ENCODE results near the gene HYAL3. TPM values are rescaled to one million over a fixed set of nuclear protein-coding genes. Genes with fewer than 3 reads are reported as not detected.

HYAL3 gene
- total and polyA plus RNA-seq, 2 of the 13 experiments (the other 11 are each of a cell fraction or from before 2014, with no cell fraction given), result 5.5 to 10.4 TPM

DNA sequence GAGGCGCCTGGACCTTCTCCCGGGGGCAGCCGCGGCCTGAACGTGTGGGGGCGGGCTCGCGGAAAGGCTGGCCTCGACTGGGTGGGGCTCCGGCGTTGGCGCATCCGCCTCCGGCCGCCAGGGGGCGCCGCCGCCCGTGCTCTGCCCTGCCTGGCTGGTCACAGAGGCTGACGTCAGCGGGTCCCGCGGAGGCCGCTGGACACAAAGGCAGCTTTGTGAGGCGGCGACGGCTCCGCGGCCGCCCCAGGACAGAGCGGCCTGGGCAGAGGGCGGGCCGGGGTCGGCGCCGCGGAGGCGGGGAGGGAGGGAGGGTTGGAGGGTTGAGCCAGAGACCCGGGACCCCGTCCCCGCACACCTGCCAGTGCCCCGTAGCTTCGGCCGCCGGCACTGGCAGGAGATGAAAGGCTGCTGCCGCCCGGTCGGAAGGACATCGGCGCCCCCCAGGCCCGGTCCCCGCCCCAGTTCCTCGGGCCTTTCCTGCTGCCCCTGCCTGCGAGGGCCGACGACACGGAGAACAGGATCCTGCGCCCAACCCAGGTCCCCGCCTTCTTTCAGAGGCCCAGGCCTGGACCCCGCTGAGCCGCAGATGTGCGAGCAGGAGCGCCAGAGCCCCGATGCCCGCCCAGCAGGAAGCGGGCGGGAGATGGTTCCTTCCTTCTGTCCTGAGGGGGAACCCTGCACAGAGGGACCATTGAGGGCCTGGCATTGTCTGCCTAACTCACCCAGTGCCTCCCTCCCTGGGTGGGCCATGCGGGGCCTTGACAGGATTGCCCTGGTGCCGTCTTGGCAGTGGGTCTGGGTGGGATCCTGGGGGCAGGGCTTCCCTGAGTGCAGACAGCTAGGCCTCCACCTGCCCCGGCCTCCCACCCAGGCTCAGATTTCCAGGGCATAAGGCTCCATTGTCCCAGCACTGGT is 38.9 kb downstream of the HYAL3 start (continued):
- peak; percentile 51; the same call in 1 of the 2 replicates for TF ChIP-seq TSC22D2 (CRISPR knock-in tag; IDR thresholded peaks at IDR 0.05; ENCODE audit: borderline replicate concordance)
- TF ChIP-seq, protein P1, sequence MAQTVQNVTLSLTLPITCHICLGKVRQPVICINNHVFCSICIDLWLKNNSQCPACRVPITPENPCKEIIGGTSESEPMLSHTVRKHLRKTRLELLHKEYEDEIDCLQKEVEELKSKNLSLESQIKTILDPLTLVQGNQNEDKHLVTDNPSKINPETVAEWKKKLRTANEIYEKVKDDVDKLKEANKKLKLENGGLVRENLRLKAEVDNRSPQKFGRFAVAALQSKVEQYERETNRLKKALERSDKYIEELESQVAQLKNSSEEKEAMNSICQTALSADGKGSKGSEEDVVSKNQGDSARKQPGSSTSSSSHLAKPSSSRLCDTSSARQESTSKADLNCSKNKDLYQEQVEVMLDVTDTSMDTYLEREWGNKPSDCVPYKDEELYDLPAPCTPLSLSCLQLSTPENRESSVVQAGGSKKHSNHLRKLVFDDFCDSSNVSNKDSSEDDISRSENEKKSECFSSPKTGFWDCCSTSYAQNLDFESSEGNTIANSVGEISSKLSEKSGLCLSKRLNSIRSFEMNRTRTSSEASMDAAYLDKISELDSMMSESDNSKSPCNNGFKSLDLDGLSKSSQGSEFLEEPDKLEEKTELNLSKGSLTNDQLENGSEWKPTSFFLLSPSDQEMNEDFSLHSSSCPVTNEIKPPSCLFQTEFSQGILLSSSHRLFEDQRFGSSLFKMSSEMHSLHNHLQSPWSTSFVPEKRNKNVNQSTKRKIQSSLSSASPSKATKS (CRISPR knock-in tag; IDR thresholded peaks at IDR 0.05), result no peak
- TF ChIP-seq SRY (CRISPR knock-in tag; IDR thresholded peaks at IDR 0.05), result peak; percentile 77; the same call in 1 of the 2 replicates
- peak; percentile 15 for TF ChIP-seq ZNF124 (CRISPR knock-in tag; IDR thresholded peaks at IDR 0.05)
- TF ChIP-seq, protein P2, sequence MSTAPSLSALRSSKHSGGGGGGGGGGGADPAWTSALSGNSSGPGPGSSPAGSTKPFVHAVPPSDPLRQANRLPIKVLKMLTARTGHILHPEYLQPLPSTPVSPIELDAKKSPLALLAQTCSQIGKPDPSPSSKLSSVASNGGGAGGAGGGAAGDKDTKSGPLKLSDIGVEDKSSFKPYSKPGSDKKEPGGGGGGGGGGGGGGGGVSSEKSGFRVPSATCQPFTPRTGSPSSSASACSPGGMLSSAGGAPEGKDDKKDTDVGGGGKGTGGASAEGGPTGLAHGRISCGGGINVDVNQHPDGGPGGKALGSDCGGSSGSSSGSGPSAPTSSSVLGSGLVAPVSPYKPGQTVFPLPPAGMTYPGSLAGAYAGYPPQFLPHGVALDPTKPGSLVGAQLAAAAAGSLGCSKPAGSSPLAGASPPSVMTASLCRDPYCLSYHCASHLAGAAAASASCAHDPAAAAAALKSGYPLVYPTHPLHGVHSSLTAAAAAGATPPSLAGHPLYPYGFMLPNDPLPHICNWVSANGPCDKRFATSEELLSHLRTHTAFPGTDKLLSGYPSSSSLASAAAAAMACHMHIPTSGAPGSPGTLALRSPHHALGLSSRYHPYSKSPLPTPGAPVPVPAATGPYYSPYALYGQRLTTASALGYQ (CRISPR knock-in tag; IDR thresholded peaks at IDR 0.05), result peak; percentile 83; the same call in 1 of the 2 replicates
- TF ChIP-seq CENPX (CRISPR knock-in tag; IDR thresholded peaks at IDR 0.05), result no peak
- peak; percentile 31; the same call in 1 of the 2 replicates for TF ChIP-seq JUNB (CRISPR knock-in tag; IDR thresholded peaks at IDR 0.05; ENCODE audit: borderline replicate concordance)
- TF ChIP-seq, protein P3, sequence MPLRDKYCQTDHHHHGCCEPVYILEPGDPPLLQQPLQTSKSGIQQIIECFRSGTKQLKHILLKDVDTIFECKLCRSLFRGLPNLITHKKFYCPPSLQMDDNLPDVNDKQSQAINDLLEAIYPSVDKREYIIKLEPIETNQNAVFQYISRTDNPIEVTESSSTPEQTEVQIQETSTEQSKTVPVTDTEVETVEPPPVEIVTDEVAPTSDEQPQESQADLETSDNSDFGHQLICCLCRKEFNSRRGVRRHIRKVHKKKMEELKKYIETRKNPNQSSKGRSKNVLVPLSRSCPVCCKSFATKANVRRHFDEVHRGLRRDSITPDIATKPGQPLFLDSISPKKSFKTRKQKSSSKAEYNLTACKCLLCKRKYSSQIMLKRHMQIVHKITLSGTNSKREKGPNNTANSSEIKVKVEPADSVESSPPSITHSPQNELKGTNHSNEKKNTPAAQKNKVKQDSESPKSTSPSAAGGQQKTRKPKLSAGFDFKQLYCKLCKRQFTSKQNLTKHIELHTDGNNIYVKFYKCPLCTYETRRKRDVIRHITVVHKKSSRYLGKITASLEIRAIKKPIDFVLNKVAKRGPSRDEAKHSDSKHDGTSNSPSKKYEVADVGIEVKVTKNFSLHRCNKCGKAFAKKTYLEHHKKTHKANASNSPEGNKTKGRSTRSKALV (CRISPR knock-in tag; IDR thresholded peaks at IDR 0.05), result peak; percentile 59; the same call in 1 of the 2 replicates
- TF ChIP-seq ZNF598 (CRISPR knock-in tag; IDR thresholded peaks at IDR 0.05; ENCODE audit: borderline replicate concordance), result no peak
- peak; percentile 99 for TF ChIP-seq ZNF746 (CRISPR knock-in tag; IDR thresholded peaks at IDR 0.05)
- peak; percentile 75 for TF ChIP-seq RARA (CRISPR knock-in tag; IDR thresholded peaks at IDR 0.05)
- peak; percentile 85 for TF ChIP-seq HDAC2 (CRISPR knock-in tag; IDR thresholded peaks at IDR 0.05)
- TF ChIP-seq ATM (IDR thresholded peaks at IDR 0.05; ENCODE audit: borderline replicate concordance), result no peak
- TF ChIP-seq ZNF354B (CRISPR knock-in tag; IDR thresholded peaks at IDR 0.05), result no peak
- peak; percentile 86 for TF ChIP-seq ZNF605 (CRISPR knock-in tag; IDR thresholded peaks at IDR 0.05)
- peak; percentile 48; the same call in 1 of the 2 replicates for TF ChIP-seq NRL (CRISPR knock-in tag; IDR thresholded peaks at IDR 0.05; ENCODE audit: borderline replicate concordance)
- peak; percentile 69; the same call in 1 of the 3 replicates for TF ChIP-seq MXI1 (IDR thresholded peaks at IDR 0.05; ENCODE audit: borderline replicate concordance, low read depth, low read length)
- peak; percentile 69; the same call in 1 of the 2 replicates for TF ChIP-seq TCF7L2 (IDR thresholded peaks at IDR 0.05; ENCODE audit: low read depth, low read length)
- no peak for TF ChIP-seq ZFP41 (CRISPR knock-in tag; IDR thresholded peaks at IDR 0.05; ENCODE audit: borderline replicate concordance)
- peak; percentile 95; the same call in 1 of the 2 replicates for TF ChIP-seq KDM3A (CRISPR knock-in tag; IDR thresholded peaks at IDR 0.05; ENCODE audit: low read depth)
- TF ChIP-seq U2AF1 (optimal IDR thresholded peaks at IDR 0.05; ENCODE audit: low read depth, low read length), result no peak
- TF ChIP-seq CHD2 (IDR thresholded peaks at IDR 0.05; ENCODE audit: low read depth, low read length), result no peak
